ENCODE measurements around the gene UNC13C. TPM values are rescaled to one million over a fixed set of nuclear protein-coding genes. Genes with fewer than 3 reads are reported as not detected.

Gene UNC13C
- polyA plus RNA-seq, 1 donor from 2014 or later: 4.0 TPM

DNA sequence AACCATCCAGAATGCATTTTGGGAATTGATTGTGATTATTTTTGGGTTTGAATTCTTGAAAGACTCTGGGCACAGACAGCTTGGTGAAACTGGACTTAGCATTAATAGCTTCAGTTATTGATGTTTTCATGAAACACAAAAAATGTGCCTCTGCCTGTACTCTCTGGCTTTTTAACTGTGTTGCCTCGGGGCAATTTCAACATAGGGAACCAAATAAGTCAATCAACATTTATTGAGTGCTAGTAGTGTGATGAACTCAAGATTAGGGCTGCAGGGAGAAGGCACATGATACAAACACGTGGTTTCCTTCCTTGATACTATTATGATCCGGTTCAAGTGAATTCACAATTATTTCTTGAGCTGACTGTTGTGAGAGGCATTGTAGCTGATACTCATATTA is 50.8 kb downstream of the UNC13C start:
- Histone ChIP-seq H2AFZ (ENCODE audit: low read depth, low read length) (no peak overlapping the region), H3K27ac (ENCODE audit: low read length) (no peak overlapping the region), H3K27me3 (ENCODE audit: insufficient read depth, low read depth, low read length) (no peaks in the 10 kb centered on the region), H3K9ac (ENCODE audit: low read length) (no peak overlapping the region), H3K4me3 (ENCODE audit: low read length) (no peak overlapping the region), H3K36me3 (ENCODE audit: insufficient read depth, low read length) (no peaks in the 10 kb centered on the region), H3K79me2 (replicated peaks; ENCODE audit: insufficient read depth, low read length) (no peaks in the 10 kb centered on the region), H4K20me1 (ENCODE audit: insufficient read depth) (no peaks in the 10 kb centered on the region), H3F3A (ENCODE audit: insufficient read depth, low read length, poor library complexity, severe bottlenecking) (no peaks in the 10 kb centered on the region), H3K4me2 (ENCODE audit: low read length) (no peak overlapping the region), H3K9me3 (ENCODE audit: low read length) (no peaks in the 10 kb centered on the region), H3K9me2 (ENCODE audit: insufficient read depth, low read length) (no peaks in the 10 kb centered on the region)
- TF ChIP-seq CTCF (IDR thresholded peaks at IDR 0.05; ENCODE audit: poor library complexity, severe bottlenecking) (no peak), SMC3 (conservative IDR thresholded peaks at IDR 0.05; ENCODE audit: poor library complexity) (no peak), REST (IDR thresholded peaks at IDR 0.05; ENCODE audit: borderline replicate concordance) (no peak), EP300 (conservative IDR thresholded peaks at IDR 0.05; ENCODE audit: poor library complexity, severe bottlenecking) (no peak), MXI1 (conservative IDR thresholded peaks at IDR 0.05; ENCODE audit: poor library complexity, severe bottlenecking) (no peak), RAD21 (conservative IDR thresholded peaks at IDR 0.05) (no peak), POLR2AphosphoS5 (IDR thresholded peaks at IDR 0.05) (no peak), EZH2 (IDR thresholded peaks at IDR 0.05; ENCODE audit: borderline replicate concordance, insufficient read depth, low read length, poor library complexity, severe bottlenecking) (no peak), TAF1 (IDR thresholded peaks at IDR 0.05; ENCODE audit: low read depth) (no peak)

- H3K79me2 ChIP-seq (replicated peaks; ENCODE audit: insufficient read depth, low read length): no peaks in the 10 kb centered on the region
- TF ChIP-seq RAD21 (conservative IDR thresholded peaks at IDR 0.05): no peak
- no peak for TF ChIP-seq POLR2AphosphoS5 (IDR thresholded peaks at IDR 0.05)
- no peak for TF ChIP-seq CTCF (IDR thresholded peaks at IDR 0.05; ENCODE audit: poor library complexity, severe bottlenecking)
- TF ChIP-seq SMC3 (conservative IDR thresholded peaks at IDR 0.05; ENCODE audit: poor library complexity): no peak
- no peaks in the 10 kb centered on the region for H3F3A ChIP-seq (ENCODE audit: insufficient read depth, low read length, poor library complexity, severe bottlenecking)
- no peak overlapping the region for H3K9ac ChIP-seq (ENCODE audit: low read length)
- H3K9me3 ChIP-seq (ENCODE audit: low read length): no peaks in the 10 kb centered on the region
- no peaks in the 10 kb centered on the region for H3K36me3 ChIP-seq (ENCODE audit: insufficient read depth, low read length)
- no peaks in the 10 kb centered on the region for H4K20me1 ChIP-seq (ENCODE audit: insufficient read depth)
- H3K27me3 ChIP-seq (ENCODE audit: insufficient read depth, low read depth, low read length): no peaks in the 10 kb centered on the region
- no peak overlapping the region for H3K4me3 ChIP-seq (ENCODE audit: low read length)
- no peak overlapping the region for H3K4me2 ChIP-seq (ENCODE audit: low read length)
- no peaks in the 10 kb centered on the region for H3K9me2 ChIP-seq (ENCODE audit: insufficient read depth, low read length)
- H2AFZ ChIP-seq (ENCODE audit: low read depth, low read length): no peak overlapping the region
- no peak overlapping the region for H3K27ac ChIP-seq (ENCODE audit: low read length)
Observed at GRCh38 chr15:54032066-54032465, 53.8 kb downstream of the UNC13C start.

All from neural cell (in vitro differentiated cells).